GM12878 (cell line): ENCODE results near the gene PTPRQ. TPM values are rescaled to one million over a fixed set of nuclear protein-coding genes. Genes with fewer than 3 reads are reported as not detected.

ENCODE experiments used
- ATAC-seq: fragments of 200-7000 bp; cut with Tn5 transposase; 3 replicates; pipeline ENCODE4 v1.9.1; 2020; ENCODE audit warnings: mild to moderate bottlenecking, moderate library complexity
- BruUV-seq: library from RNA; stranded (reverse); fragments of 400-500 nt; replicated peaks from 2 replicates; lab custom pipeline; 2021; lab: Mats Ljungman, UMichigan
- CTCF ChIA-PET: fragments of 300-600 bp; sonication (Branson Sonifier 250); formaldehyde crosslinking; extraction: SDS; loops from one replicate; lab custom pipeline; 2021; ENCODE audit warnings: inconsistent platforms; lab: Yijun Ruan, JAX
- POLR2A ChIA-PET: fragments of 350-600 bp; formaldehyde crosslinking; extraction: SDS; loops from one replicate; lab custom pipeline; 2021; ENCODE audit warnings: inconsistent platforms; lab: Charles Lee
- RAD21 ChIA-PET: fragments of 300-600 bp; sonication (Branson Sonifier 250); formaldehyde crosslinking; loops from one replicate; lab custom pipeline; 2023; ENCODE audit warnings: antibody characterized with exemption; ENCODE audit not compliant: unreplicated experiment; lab: Charles Lee
- SMC1A ChIA-PET: fragments of 300-600 bp; sonication (Branson Sonifier 250); formaldehyde crosslinking; loops from one replicate; lab custom pipeline; 2023; ENCODE audit not compliant: unreplicated experiment, uncharacterized antibody; lab: Charles Lee
- DNase-seq: peaks from one replicate; pipeline ENCODE4 v3.0.0-alpha.2; 2011; ENCODE audit warnings: low read depth, low spot score
- FAIRE-seq: peaks from 3 replicates; lab custom pipeline; 2011; peaks lifted over from hg19 to GRCh38; lab: Jason Lieb, UNC
- H2AFZ ChIP-seq: 2 replicates; pipeline ENCODE4 v1.6.0; 2011; ENCODE audit warnings: low read depth, low read length, control low read depth; ENCODE audit not compliant: control insufficient read depth
- H3K27ac ChIP-seq: 2 replicates; pipeline ENCODE4 v1.5.1; 2011; ENCODE audit warnings: control low read depth; ENCODE audit not compliant: control insufficient read depth, insufficient read depth
- H3K27me3 ChIP-seq, 2 experiments: replicated peaks in 1 of 2; 2 replicates each; pipeline versions ENCODE4 v1.6.0 to v1.6.1; 2011; ENCODE audit warnings: low read length in 1 of 2; ENCODE audit not compliant: control insufficient read depth in 2 of 2, insufficient read depth in 2 of 2
- H3K36me3 ChIP-seq, 2 experiments: 2 replicates each; pipeline ENCODE4 v1.5.1; 2011; ENCODE audit warnings: low read length in 1 of 2; ENCODE audit not compliant: control insufficient read depth in 2 of 2, insufficient read depth in 2 of 2
- H3K4me1 ChIP-seq: 2 replicates; pipeline ENCODE4 v1.6.1; 2011; ENCODE audit warnings: mild to moderate bottlenecking, low read length, moderate library complexity, mixed read lengths; ENCODE audit not compliant: control insufficient read depth, insufficient read depth
- H3K4me2 ChIP-seq: 2 replicates; pipeline ENCODE4 v1.6.0; 2011; ENCODE audit warnings: control low read depth; ENCODE audit not compliant: control insufficient read depth, insufficient read depth
- H3K4me3 ChIP-seq: fragments of 200-600 bp; sonication (generic); 2 replicates; pipeline ENCODE4 v1.5.1; 2016
- H3K79me2 ChIP-seq: 2 replicates; pipeline ENCODE4 v1.6.0; 2011; ENCODE audit warnings: low read length; ENCODE audit not compliant: control insufficient read depth, insufficient read depth
- H3K9ac ChIP-seq: 2 replicates; pipeline ENCODE4 v1.8.0; 2011; ENCODE audit warnings: low read length, control low read depth, mixed read lengths; ENCODE audit not compliant: control insufficient read depth, insufficient read depth
- H3K9me3 ChIP-seq: replicated peaks from 3 replicates; pipeline ENCODE4 v1.5.1; 2011; ENCODE audit warnings: mild to moderate bottlenecking, low read length; ENCODE audit not compliant: control insufficient read depth, insufficient read depth
- H4K20me1 ChIP-seq: 2 replicates; pipeline ENCODE4 v1.6.0; 2011; ENCODE audit not compliant: control insufficient read depth, insufficient read depth
- BCL11A ChIP-seq: IDR thresholded peaks from 2 replicates; pipeline ENCODE4 v1.6.1; 2011; ENCODE audit warnings: low read depth, low read length
- BRCA1 ChIP-seq: IDR thresholded peaks from 2 replicates; pipeline ENCODE4 v1.6.1; 2011; ENCODE audit warnings: low read depth, low read length, improper control_type of control experiment
- FOS ChIP-seq: IDR thresholded peaks from 3 replicates; pipeline ENCODE4 v1.6.1; 2011; ENCODE audit warnings: borderline replicate concordance; ENCODE audit not compliant: insufficient read length; ENCODE audit errors: extremely low read depth
- HDAC6 ChIP-seq: fragments of 200-600 bp; sonication (generic); IDR thresholded peaks from one replicate; pipeline ENCODE4 v1.8.0; 2017; ENCODE audit warnings: antibody characterized with exemption; ENCODE audit not compliant: unreplicated experiment
- HDGF ChIP-seq: fragments of 450-650 bp; IDR thresholded peaks from 2 replicates; pipeline ENCODE4 v1.6.1; 2016; ENCODE audit warnings: antibody characterized with exemption
- MTA3 ChIP-seq: IDR thresholded peaks from 2 replicates; pipeline ENCODE4 v1.6.1; 2012; ENCODE audit warnings: low read length, inconsistent platforms, borderline replicate concordance
- MXI1 ChIP-seq: fragments of 150-350 bp; IDR thresholded peaks from 2 replicates; pipeline ENCODE4 v1.6.1; 2011; ENCODE audit warnings: low read depth, mild to moderate bottlenecking, inconsistent platforms, low read length, improper control_type of control experiment
- NR2C2 ChIP-seq: IDR thresholded peaks from 2 replicates; pipeline ENCODE4 v1.6.1; 2011; ENCODE audit warnings: borderline replicate concordance, low read depth; ENCODE audit not compliant: control insufficient read depth, insufficient read length
- RAD51 ChIP-seq: fragments of 450-650 bp; IDR thresholded peaks from 2 replicates; pipeline ENCODE4 v1.6.1; 2016; ENCODE audit warnings: moderate library complexity, mild to moderate bottlenecking, inconsistent platforms
- ZBED1 ChIP-seq: IDR thresholded peaks from 2 replicates; pipeline ENCODE4 v1.6.1; 2016; ENCODE audit warnings: borderline replicate concordance
- WGBS: methylation state at CpG from one replicate; pipeline ENCODE4 v1.1.6; 2016; ENCODE audit warnings: low lambda C conversion rate; ENCODE audit not compliant: insufficient replicate concordance, insufficient coverage; ENCODE audit errors: missing lambda C conversion rate; 5-methylcytosine and 5-hydroxymethylcytosine counted together
- in situ Hi-C: fragments of 300-500 bp; cut with MboI; formaldehyde crosslinking; loops from 9 replicates; pipeline ENCODE4 v1.14.3; 2018; ENCODE audit warnings: mixed read lengths
- intact Hi-C: fragments of 100-400 bp; cut with micrococcal nuclease; formaldehyde crosslinking; loops from one replicate; pipeline ENCODE4 v1.14.2; 2022; ENCODE audit not compliant: unreplicated experiment
- polyA plus RNA-seq, 11 experiments: library from polyadenylated mRNA; depleted of rRNA in 4 of 11; unstranded in 6 of 11; stranded (reverse) in 5 of 11; fragments of >200 nt; fragmentation: Nextera tagmentation in 4 of 11; fragmentation: Illumina TruSeq in 1 of 11; extraction: Ambion mirVana in 4 of 11; extraction: Trizol in 1 of 11; gene quantifications; 1 replicate in 1 of 11; 2 replicates in 10 of 11; pipeline versions ENCODE4 v1.2.1 to v1.2.3, GENCODE V29; 2011 to 2016; ENCODE audit warnings: inconsistent platforms in 2 of 11, missing spikeins in 2 of 11, low read depth in 1 of 11
- total RNA-seq, 4 experiments: library from RNA; depleted of rRNA in 3 of 4; stranded (reverse); fragments of >200 nt in 3 of 4; fragmentation: Illumina TruSeq in 1 of 4; extraction: Trizol in 1 of 4; gene quantifications; 2 replicates each; pipeline versions ENCODE4 v1.2.1 to v1.2.3, GENCODE V29; 2013 to 2021
- TF ChIP-seq, protein P1 (sequence below): fragments of 450-650 bp; IDR thresholded peaks from 2 replicates; pipeline ENCODE4 v1.6.1; 2016; ENCODE audit warnings: mild to moderate bottlenecking
- TF ChIP-seq, protein P2 (sequence below): IDR thresholded peaks from 2 replicates; pipeline ENCODE4 v1.6.1; 2011; ENCODE audit warnings: low read depth, mild to moderate bottlenecking, low read length, moderate library complexity, borderline replicate concordance; ENCODE audit errors: extremely low read depth
- TF ChIP-seq, protein P3 (sequence below): fragments of 450-650 bp; IDR thresholded peaks from 2 replicates; pipeline ENCODE4 v1.6.1; 2017; ENCODE audit warnings: borderline replicate concordance

Gene PTPRQ
- total and polyA plus RNA-seq, 10 of the 15 experiments (the other 5 are each of a cell fraction or from before 2014, with no cell fraction given) = 0.01 TPM; not detected in 9

DNA sequence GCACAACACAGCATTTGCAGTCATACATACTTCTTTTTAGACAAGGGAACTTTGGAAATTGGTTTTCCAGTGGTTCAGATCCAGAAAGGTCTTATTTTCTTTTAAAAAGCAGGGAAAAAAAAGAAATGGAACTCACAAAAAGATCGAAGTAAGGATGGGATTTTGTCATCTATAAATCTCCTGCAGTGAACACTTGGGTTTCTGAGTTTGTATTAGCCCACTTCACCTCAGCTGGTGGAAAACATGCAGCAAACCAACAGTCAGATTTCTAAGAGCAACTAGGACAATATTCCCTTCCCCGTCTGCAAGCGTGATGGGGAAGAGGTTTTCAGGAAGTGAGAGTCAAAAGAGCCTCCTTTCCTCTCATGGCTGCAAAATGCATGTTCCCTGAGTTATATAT, 277.3 kb downstream of the PTPRQ start:
- ATAC-seq (no peak), FAIRE-seq (no peak), DNase-seq (no peak)
- Histone ChIP-seq H3K9me3 (no peaks in the 10 kb centered on the region), H3K4me1 (no peaks in the 10 kb centered on the region), H3K27ac (no peak overlapping the region), H3K27me3 (peaks cover 2 to 4% of the 10 kb centered on the region in 2 experiments; a peak in 3 of 4 replicates), H3K9ac (no peak overlapping the region), H3K4me3 (no peak overlapping the region), H4K20me1 (no peaks in the 10 kb centered on the region), H3K4me2 (no peak overlapping the region), H3K79me2 (no peaks in the 10 kb centered on the region), H2AFZ (no peak overlapping the region), H3K36me3 (no peaks in the 10 kb centered on the region)
- in situ Hi-C loops = no loop called here
- CTCF ChIA-PET = no interaction called here
- SMC1A ChIA-PET = no interaction called here
- TF ChIP-seq ZBED1 (no peak), BRCA1 (no peak), NR2C2 (no peak), RAD51 (no peak), HDAC6 (no peak), MTA3 (no peak), HDGF (no peak), MXI1 (no peak), BCL11A (no peak), FOS (no peak)
- TF ChIP-seq, protein P1, sequence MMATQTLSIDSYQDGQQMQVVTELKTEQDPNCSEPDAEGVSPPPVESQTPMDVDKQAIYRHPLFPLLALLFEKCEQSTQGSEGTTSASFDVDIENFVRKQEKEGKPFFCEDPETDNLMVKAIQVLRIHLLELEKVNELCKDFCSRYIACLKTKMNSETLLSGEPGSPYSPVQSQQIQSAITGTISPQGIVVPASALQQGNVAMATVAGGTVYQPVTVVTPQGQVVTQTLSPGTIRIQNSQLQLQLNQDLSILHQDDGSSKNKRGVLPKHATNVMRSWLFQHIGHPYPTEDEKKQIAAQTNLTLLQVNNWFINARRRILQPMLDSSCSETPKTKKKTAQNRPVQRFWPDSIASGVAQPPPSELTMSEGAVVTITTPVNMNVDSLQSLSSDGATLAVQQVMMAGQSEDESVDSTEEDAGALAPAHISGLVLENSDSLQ = no peak
- TF ChIP-seq, protein P2, sequence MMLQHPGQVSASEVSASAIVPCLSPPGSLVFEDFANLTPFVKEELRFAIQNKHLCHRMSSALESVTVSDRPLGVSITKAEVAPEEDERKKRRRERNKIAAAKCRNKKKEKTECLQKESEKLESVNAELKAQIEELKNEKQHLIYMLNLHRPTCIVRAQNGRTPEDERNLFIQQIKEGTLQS = no peak
- TF ChIP-seq, protein P3, sequence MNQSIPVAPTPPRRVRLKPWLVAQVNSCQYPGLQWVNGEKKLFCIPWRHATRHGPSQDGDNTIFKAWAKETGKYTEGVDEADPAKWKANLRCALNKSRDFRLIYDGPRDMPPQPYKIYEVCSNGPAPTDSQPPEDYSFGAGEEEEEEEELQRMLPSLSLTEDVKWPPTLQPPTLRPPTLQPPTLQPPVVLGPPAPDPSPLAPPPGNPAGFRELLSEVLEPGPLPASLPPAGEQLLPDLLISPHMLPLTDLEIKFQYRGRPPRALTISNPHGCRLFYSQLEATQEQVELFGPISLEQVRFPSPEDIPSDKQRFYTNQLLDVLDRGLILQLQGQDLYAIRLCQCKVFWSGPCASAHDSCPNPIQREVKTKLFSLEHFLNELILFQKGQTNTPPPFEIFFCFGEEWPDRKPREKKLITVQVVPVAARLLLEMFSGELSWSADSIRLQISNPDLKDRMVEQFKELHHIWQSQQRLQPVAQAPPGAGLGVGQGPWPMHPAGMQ = no peak
- RAD21 ChIA-PET = no interaction called here
- BruUV-seq = no TSS peak
- intact Hi-C loops = no loop called here
- POLR2A ChIA-PET = no interaction called here
- 20% methylated on average over 3 of the region's 3 CpGs for WGBS
